Muscle of leg (tissue), 11 donors: ENCODE data around the gene CACNA2D4. TPM values are rescaled to one million over a fixed set of nuclear protein-coding genes. Genes with fewer than 3 reads are reported as not detected.
A peak's percentile ranks its signal among the peaks of the same experiment; 100 is the strongest.

Experiments
- DNase-seq: peaks from one replicate; pipeline ENCODE4 v3.0.0; 2013
- H3K27ac ChIP-seq: one replicate; pipeline ENCODE4 v1.5.1; 2013; ENCODE audit warnings: mild to moderate bottlenecking, low read length, control low read depth
- H3K27me3 ChIP-seq: one replicate; pipeline ENCODE4 v1.6.1; 2013; ENCODE audit warnings: low read length; ENCODE audit not compliant: control insufficient read depth, insufficient read depth
- H3K36me3 ChIP-seq: one replicate; pipeline ENCODE4 v1.6.1; 2013; ENCODE audit warnings: low read length; ENCODE audit not compliant: control insufficient read depth, insufficient read depth
- H3K4me1 ChIP-seq: one replicate; pipeline ENCODE4 v1.6.1; 2013; ENCODE audit warnings: low read length; ENCODE audit not compliant: control insufficient read depth, insufficient read depth
- H3K4me3 ChIP-seq: one replicate; pipeline ENCODE4 v1.5.1; 2013; ENCODE audit warnings: low read length, control low read depth
- H3K9me3 ChIP-seq: replicated peaks from 2 replicates; pipeline ENCODE4 v1.6.1; 2013; ENCODE audit warnings: low read depth, low read length; ENCODE audit not compliant: control insufficient read depth
- WGBS: methylation state at CpG from one replicate; pipeline ENCODE4 v1.1.5; 2013; ENCODE audit warnings: missing lambda C conversion rate; ENCODE audit not compliant: insufficient coverage; 5-methylcytosine and 5-hydroxymethylcytosine counted together
- polyA plus RNA-seq, 8 donors: library from polyadenylated mRNA; unstranded; fragments of 120-200 nt; gene quantifications; one replicate each; pipeline versions ENCODE4 v1.2.1 to v1.2.3, GENCODE V29; 2013; ENCODE audit warnings: inconsistent platforms in 1 of 8, low replicate concordance in 1 of 8; ENCODE audit not compliant: insufficient read length in 8 of 8, insufficient read depth in 1 of 8
- total RNA-seq: library from RNA; stranded (reverse); fragments of 120-200 nt; gene quantifications from one replicate; pipeline ENCODE4 v1.2.4, GENCODE V29; 2013

The CACNA2D4 gene
- total and polyA plus RNA-seq, 9 donors, result 1.4 to 4.2 (median 2.6) TPM

- no peak overlapping the region for H3K4me3 ChIP-seq
- no peaks in the 10 kb centered on the region for H3K36me3 ChIP-seq
- H3K4me1 ChIP-seq, result no peaks in the 10 kb centered on the region
- peaks cover 26% of the 10 kb centered on the region for H3K9me3 ChIP-seq
- no peak overlapping the region for H3K27ac ChIP-seq
- no peak for DNase-seq
- no peaks in the 10 kb centered on the region for H3K27me3 ChIP-seq
- WGBS, result 84% methylated on average over 7 of the region's 7 CpGs
Observed at GRCh38 chr12:1857821-1858220, 60.6 kb downstream of the CACNA2D4 start.

- Histone ChIP-seq H3K4me3 (no peak overlapping the region), H3K36me3 (no peaks in the 10 kb centered on the region), H3K27ac (no peak overlapping the region), H3K9me3 (peaks cover 26% of the 10 kb centered on the region), H3K27me3 (no peaks in the 10 kb centered on the region), H3K4me1 (no peaks in the 10 kb centered on the region)
- WGBS, result 61% methylated on average over 2 of the region's 2 CpGs
- DNase-seq, result no peak
Observed at GRCh38 chr12:1857086-1857485, 61.4 kb downstream of the CACNA2D4 start.

GRCh38 chr12:1855241-1855640 is 63.2 kb downstream of the CACNA2D4 start:
- WGBS, result 69% methylated on average over 3 of the region's 3 CpGs
- no peak for DNase-seq

DNA sequence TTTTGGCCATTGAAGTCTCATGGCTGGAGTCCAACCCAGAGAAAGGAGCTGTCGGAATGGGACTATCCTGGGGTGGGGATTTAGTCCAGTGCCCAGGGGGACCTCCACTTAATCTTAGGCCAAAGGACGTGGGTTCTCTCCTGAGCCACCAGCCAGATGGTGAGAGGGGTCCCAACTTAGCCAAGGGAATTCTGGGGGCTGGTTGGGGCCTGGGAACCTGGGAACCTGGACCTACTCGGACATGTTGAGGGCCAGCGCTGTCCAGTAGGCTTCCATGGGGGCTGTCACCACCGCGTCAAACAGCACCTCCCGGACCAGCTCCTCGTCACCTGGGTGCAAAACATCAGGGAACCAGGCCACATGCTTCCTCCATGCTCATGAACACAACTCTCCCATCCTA is 64.7 kb downstream of the CACNA2D4 start:
- H3K4me3 ChIP-seq, result no peak overlapping the region
- peaks cover under 1% of the 10 kb centered on the region for H3K4me1 ChIP-seq
- no peaks in the 10 kb centered on the region for H3K36me3 ChIP-seq
- H3K27me3 ChIP-seq, result no peaks in the 10 kb centered on the region
- H3K27ac ChIP-seq, result no peak overlapping the region
- DNase-seq, result no peak
- 84% methylated on average over 7 of the region's 8 CpGs for WGBS
- H3K9me3 ChIP-seq, result peaks cover 26% of the 10 kb centered on the region

More at GRCh38 chr12:1855241-1855640, 63.2 kb downstream of the CACNA2D4 start:
- no peak overlapping the region for H3K27ac ChIP-seq
- no peaks in the 10 kb centered on the region for H3K4me1 ChIP-seq
- H3K27me3 ChIP-seq, result no peaks in the 10 kb centered on the region
- H3K36me3 ChIP-seq, result no peaks in the 10 kb centered on the region
- peaks cover 26% of the 10 kb centered on the region for H3K9me3 ChIP-seq
- H3K4me3 ChIP-seq, result no peak overlapping the region

GRCh38 chr12:1852076-1852475 is 66.4 kb downstream of the CACNA2D4 start:
- Histone ChIP-seq H3K27ac (no peak overlapping the region), H3K4me3 (no peak overlapping the region), H3K9me3 (peaks cover 26% of the 10 kb centered on the region), H3K27me3 (no peaks in the 10 kb centered on the region), H3K36me3 (no peaks in the 10 kb centered on the region), H3K4me1 (peaks cover 2% of the 10 kb centered on the region)
- no peak for DNase-seq
- no CpG with 5 or more reads among the region's 1 CpG for WGBS

DNA sequence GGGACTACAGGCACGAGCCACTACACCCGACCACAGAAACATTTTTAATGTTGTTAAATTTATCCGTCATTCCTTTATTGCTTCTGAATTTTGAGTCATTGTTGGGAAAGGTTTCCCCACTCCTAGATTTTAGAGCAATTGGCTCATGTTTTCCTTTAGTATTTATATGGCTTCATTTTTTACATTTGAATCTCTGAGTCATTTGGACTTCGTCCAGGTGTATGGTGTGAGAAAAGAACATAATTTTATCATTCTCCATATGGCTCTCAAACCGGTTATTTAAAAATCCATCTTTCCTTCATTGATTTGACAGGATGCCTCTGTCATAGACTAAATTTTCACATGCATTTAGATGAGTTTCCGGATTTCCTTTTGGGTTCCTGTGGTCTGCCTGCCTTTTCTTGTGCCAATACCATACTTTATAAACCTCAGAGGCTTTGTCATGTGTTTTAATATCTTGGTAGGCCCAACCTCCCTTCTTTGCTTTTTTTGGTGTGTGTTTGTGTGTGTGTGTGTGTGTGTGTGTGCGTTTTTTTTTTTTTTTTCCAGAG is 67.2 kb downstream of the CACNA2D4 start:
- Histone ChIP-seq H3K9me3 (peaks cover 20% of the 10 kb centered on the region), H3K27me3 (no peaks in the 10 kb centered on the region), H3K4me1 (peaks cover 2% of the 10 kb centered on the region), H3K27ac (no peak overlapping the region), H3K4me3 (no peak overlapping the region), H3K36me3 (no peaks in the 10 kb centered on the region)
- no CpG with 5 or more reads among the region's 7 CpGs for WGBS
- peak; percentile 10 for DNase-seq

DNA sequence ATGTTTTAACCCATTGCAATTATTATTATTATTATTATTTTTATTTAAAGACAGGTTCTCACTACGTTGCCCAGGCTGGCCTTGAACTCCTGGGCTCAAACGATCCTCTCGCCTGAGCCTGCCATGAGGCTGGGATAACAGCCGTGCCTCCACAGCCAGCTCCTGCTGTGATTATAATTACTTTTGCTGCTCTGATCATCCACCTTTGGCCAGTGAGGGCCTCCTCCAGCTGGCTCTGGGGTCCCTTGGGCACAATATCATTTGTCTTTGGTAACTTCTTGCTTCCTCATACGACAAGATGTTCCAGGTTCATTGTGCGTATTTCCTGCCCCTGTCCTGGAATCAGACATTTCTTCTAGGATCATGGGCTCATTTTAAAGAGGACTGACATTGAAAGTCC is 69.7 kb downstream of the CACNA2D4 start:
- WGBS, result 45% methylated on average over 6 of the region's 6 CpGs
- Histone ChIP-seq H3K27ac (no peak overlapping the region), H3K9me3 (no peaks in the 10 kb centered on the region), H3K4me1 (peaks cover 2% of the 10 kb centered on the region), H3K36me3 (no peaks in the 10 kb centered on the region), H3K27me3 (peaks cover 3% of the 10 kb centered on the region), H3K4me3 (no peak overlapping the region)
- DNase-seq, result no peak

- Histone ChIP-seq H3K9me3 (no peaks in the 10 kb centered on the region), H3K27ac (no peak overlapping the region), H3K36me3 (no peaks in the 10 kb centered on the region), H3K4me1 (peaks cover 2% of the 10 kb centered on the region), H3K27me3 (peaks cover 6% of the 10 kb centered on the region), H3K4me3 (no peak overlapping the region)
- 68% methylated on average over 8 of the region's 10 CpGs for WGBS
- DNase-seq, result no peak
Observed at GRCh38 chr12:1848146-1848545, 70.3 kb downstream of the CACNA2D4 start.

- H3K4me3 ChIP-seq, result no peak overlapping the region
- H3K4me1 ChIP-seq, result peaks cover 2% of the 10 kb centered on the region
- DNase-seq, result no peak
- H3K27me3 ChIP-seq, result peaks cover 8% of the 10 kb centered on the region
- no peaks in the 10 kb centered on the region for H3K36me3 ChIP-seq
- H3K27ac ChIP-seq, result no peak overlapping the region
- no CpG with 5 or more reads among the region's 4 CpGs for WGBS
- H3K9me3 ChIP-seq, result no peaks in the 10 kb centered on the region
Observed at GRCh38 chr12:1847411-1847810, 71.0 kb downstream of the CACNA2D4 start.

DNA sequence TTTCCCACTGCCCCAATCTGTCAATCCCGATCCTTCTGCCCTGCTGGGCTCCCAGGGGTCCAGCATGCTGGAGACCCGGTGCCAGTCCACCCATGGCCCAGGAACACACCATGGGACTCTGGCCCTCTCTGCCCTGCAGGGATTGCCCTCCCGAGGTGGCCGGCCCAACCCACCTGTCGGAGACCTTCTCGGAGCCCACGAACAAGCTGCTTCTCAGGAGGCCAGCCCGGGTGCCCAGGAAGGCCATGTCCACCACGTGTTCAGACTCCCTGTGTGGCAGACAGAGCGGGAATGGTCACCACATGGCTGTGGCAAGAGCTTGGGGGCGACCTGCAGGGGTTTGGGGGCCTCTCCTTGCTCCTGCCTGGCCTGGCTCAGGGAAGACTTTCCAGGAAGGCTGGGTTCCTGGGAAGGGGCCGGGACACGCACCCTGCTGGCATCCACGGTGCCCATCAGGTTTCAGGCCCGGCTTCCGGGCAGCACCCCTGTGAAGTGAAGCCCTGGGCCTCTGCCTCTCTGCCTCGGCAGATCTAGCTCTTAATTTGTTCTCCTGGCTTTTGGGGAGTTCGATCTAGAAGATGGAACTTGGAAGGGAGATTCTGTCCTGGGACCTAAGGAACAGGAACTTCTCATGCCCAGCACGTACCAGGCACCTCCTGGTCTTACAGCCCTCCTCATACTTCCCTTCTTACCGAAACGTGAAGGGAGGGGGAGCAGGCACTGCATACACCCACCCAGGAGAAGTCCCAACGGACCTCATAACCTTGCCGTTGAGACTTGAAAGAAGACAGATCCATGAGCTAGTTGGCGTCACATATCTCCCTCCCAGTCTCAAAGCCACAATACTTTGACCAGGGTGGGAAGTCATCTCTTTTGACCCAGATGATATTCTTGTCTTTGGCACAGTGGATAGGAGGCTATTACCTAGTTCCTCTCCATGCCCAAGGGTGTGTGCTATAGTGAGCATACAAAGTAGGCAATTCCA is 71.7 kb downstream of the CACNA2D4 start:
- 85% methylated on average over 18 of the region's 24 CpGs for WGBS
- Histone ChIP-seq H3K36me3 (no peaks in the 10 kb centered on the region), H3K4me3 (no peak overlapping the region), H3K9me3 (no peaks in the 10 kb centered on the region), H3K4me1 (peaks cover 2% of the 10 kb centered on the region), H3K27ac (no peak overlapping the region), H3K27me3 (peaks cover 12% of the 10 kb centered on the region)
- no peak for DNase-seq
